ENCODE measurements around the gene CENPVL3. TPM values are rescaled to one million over a fixed set of nuclear protein-coding genes. Genes with fewer than 3 reads are reported as not detected.
A peak's percentile ranks its signal among the peaks of the same experiment; 100 is the strongest.
"Not testable (repeated sequence)": the region's sequence is repeated elsewhere in the genome, so short reads cannot be mapped to it uniquely, and the experiment has no call there.

The CENPVL3 gene
- polyA plus RNA-seq (2012; ENCODE audit: low read depth, missing spikeins), result not detected

DNA sequence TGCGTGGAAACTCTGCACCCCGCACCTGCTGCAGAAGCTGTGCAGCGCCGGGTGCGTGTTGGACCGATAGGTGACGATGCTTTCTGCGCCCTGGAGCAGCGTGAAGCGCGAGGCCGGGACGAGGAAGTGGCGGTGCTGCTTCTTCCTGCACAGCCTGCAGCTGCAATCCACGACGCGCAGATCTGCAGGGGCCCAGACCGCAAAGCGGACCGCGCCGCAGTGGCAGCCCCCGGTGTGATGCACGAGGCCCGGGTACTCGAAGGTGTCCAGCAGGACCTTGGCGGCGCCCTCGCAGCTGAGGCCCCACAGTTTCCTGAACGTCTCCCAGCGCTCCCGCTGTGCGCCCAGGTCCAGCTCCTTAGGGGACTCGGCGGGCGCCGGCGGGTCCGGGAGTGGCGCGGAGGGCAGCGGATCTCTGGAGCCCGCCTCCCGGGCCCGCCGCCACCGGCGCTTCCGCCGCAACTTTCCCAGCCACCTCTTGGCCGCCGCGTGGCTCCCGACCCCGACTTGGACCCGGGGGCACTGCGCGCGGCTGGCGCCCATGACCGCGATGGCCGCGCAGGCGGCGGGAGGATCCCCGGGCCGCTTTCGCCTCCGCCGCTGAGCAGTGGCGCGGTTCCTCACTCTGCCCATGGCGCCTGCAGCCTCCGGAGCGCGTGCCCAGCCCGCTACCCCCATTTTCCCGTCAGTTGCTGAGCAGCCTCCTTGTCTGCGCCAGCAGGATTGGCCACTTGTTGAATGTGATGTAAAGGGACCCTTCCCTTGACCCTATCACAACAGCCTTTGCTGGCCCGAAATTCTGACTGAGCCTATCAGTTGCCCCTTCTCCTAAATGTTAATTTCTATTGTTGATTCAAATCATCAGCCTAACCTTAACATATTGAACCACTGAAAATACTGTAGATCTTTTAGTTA lies at the start of gene CENPVL3:
Gene CENPVL3 (minus strand): TSS at position 672 of the 915 bp plus-strand sequence. CDS start 39 bp downstream, at position 633.
- not testable (repeated sequence) for DNase-seq (ENCODE audit: insufficient read length, low spot score); FAIRE-seq

DNA sequence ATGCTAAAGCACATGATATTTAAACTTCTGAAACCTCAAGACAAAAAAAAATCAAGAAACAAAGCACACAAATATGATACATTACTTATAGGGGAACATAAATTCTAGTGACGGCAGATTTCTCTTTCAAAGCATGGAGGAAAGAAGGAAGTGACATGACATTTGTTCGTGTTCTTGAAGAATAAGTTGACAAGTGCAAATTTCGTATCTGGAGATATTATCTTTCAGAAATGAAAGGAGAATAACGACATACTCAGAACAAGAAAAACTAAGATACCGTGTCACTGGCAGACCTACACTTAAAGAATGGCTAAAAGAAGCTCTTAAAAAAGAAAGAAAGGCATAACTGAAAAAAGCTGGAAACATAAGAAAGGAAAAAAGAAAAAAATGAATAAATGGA lies 47.3 kb upstream of the CENPVL3 start:
- DNase-seq (ENCODE audit: insufficient read length, low spot score) (no peak), FAIRE-seq (no peak)
- no peak for TF ChIP-seq PAX5 (IDR thresholded peaks at IDR 0.05; ENCODE audit: insufficient read depth, low read length, severe bottlenecking)
- no peak for TF ChIP-seq POLR2AphosphoS5 (IDR thresholded peaks at IDR 0.05; ENCODE audit: low read depth, low read length)
- no peak for TF ChIP-seq POU2F2 (IDR thresholded peaks at IDR 0.05; ENCODE audit: low read depth, low read length)
- TF ChIP-seq TAF1 (IDR thresholded peaks at IDR 0.05; ENCODE audit: low read depth, low read length), result no peak
- TF ChIP-seq SPI1 (IDR thresholded peaks at IDR 0.05; ENCODE audit: low read depth, low read length), result no peak
- no peak for TF ChIP-seq POLR2A (IDR thresholded peaks at IDR 0.05; ENCODE audit: low read depth, low read length)

DNA sequence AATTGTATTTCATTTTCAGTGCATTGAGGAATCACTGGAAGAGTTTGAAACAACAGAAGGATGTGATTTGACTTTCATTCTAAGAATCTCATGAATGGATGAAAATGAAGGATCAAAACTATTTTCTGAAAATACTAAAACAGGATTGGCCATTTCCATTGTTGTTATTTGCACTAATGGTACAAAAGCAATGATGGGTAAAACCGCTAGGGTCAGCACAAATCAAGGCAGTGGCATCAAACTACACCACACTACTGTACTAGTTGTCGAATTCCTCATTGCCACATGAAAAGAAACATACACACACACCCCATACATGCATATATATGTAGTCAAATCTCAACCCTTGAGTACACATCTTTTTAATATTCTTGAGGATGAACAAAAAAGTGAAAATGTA lies 24.7 kb upstream of the CENPVL3 start:
- DNase-seq (ENCODE audit: insufficient read length, low spot score) (no peak), FAIRE-seq (no peak)
- TF ChIP-seq POLR2AphosphoS5 (IDR thresholded peaks at IDR 0.05; ENCODE audit: low read depth, low read length) (no peak), TAF1 (IDR thresholded peaks at IDR 0.05; ENCODE audit: low read depth, low read length) (no peak), POLR2A (IDR thresholded peaks at IDR 0.05; ENCODE audit: low read depth, low read length) (no peak), PAX5 (IDR thresholded peaks at IDR 0.05; ENCODE audit: insufficient read depth, low read length, severe bottlenecking) (no peak), POU2F2 (IDR thresholded peaks at IDR 0.05; ENCODE audit: low read depth, low read length) (no peak)

- DNase-seq (ENCODE audit: insufficient read length, low spot score) (peak; percentile 16), FAIRE-seq (no peak)
- TF ChIP-seq POLR2AphosphoS5 (IDR thresholded peaks at IDR 0.05; ENCODE audit: low read depth, low read length) (no peak), POLR2A (IDR thresholded peaks at IDR 0.05; ENCODE audit: low read depth, low read length) (no peak), SPI1 (IDR thresholded peaks at IDR 0.05; ENCODE audit: low read depth, low read length) (no peak), TAF1 (IDR thresholded peaks at IDR 0.05; ENCODE audit: low read depth, low read length) (no peak), PAX5 (IDR thresholded peaks at IDR 0.05; ENCODE audit: insufficient read depth, low read length, severe bottlenecking) (no peak), POU2F2 (IDR thresholded peaks at IDR 0.05; ENCODE audit: low read depth, low read length) (no peak)
Measured at GRCh38 chrX:51641421-51642021, 22.8 kb upstream of the CENPVL3 start.

DNA sequence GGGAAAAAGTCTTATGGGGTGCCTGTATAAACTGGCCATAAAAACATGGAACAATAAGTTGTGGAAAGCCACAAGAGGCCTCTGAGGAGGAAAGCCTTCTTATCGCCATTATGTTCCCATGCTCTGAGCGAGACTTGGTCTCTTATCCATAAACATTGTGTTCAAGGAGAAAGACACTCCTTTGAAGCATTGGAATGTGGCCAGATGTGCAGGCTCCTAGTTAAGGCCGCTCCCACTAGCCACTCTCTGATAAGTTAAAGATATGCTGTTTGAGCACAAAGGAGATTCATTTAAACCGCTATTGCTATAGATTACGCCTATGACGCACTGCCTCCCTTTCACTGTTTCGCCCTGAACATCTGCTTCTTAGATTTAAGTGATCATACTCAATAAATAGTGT lies 17.8 kb upstream of the CENPVL3 start:
- FAIRE-seq; DNase-seq (ENCODE audit: insufficient read length, low spot score): not testable (repeated sequence)

GRCh38 chrX:51614353-51615012 lies 4.2 kb downstream of the CENPVL3 start:
- TF ChIP-seq POLR2AphosphoS5 (IDR thresholded peaks at IDR 0.05; ENCODE audit: low read depth, low read length) (no peak), PAX5 (IDR thresholded peaks at IDR 0.05; ENCODE audit: insufficient read depth, low read length, severe bottlenecking) (no peak), POLR2A (IDR thresholded peaks at IDR 0.05; ENCODE audit: low read depth, low read length) (no peak), SPI1 (IDR thresholded peaks at IDR 0.05; ENCODE audit: low read depth, low read length) (no peak), TAF1 (IDR thresholded peaks at IDR 0.05; ENCODE audit: low read depth, low read length) (no peak), POU2F2 (IDR thresholded peaks at IDR 0.05; ENCODE audit: low read depth, low read length) (no peak)
- FAIRE-seq (no peak), DNase-seq (ENCODE audit: insufficient read length, low spot score) (no peak)

DNA sequence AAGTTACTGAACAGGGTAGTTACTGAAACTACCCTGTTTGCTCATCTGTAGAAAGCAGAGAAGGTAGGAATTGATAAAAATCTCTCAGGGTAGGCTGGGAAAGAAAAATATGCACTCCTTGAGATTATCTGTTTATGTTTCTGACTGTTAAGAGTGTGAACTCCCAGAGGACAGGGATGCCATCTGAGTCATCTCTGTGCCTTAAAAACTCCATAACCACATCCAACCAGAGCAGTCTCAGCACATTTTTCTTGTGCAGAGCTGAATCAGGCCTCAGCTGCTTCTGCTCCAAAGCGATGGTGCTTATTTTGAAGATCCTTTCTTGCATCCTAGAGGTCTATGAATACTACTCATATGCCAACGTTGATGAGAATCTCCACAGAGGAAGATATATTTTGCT lies 9.9 kb downstream of the CENPVL3 start:
- FAIRE-seq (no peak), DNase-seq (ENCODE audit: insufficient read length, low spot score) (no peak)
- TF ChIP-seq PAX5 (IDR thresholded peaks at IDR 0.05; ENCODE audit: insufficient read depth, low read length, severe bottlenecking), result no peak
- TF ChIP-seq POU2F2 (IDR thresholded peaks at IDR 0.05; ENCODE audit: low read depth, low read length), result no peak
- TF ChIP-seq POLR2AphosphoS5 (IDR thresholded peaks at IDR 0.05; ENCODE audit: low read depth, low read length), result no peak
- TF ChIP-seq TAF1 (IDR thresholded peaks at IDR 0.05; ENCODE audit: low read depth, low read length), result no peak

DNA sequence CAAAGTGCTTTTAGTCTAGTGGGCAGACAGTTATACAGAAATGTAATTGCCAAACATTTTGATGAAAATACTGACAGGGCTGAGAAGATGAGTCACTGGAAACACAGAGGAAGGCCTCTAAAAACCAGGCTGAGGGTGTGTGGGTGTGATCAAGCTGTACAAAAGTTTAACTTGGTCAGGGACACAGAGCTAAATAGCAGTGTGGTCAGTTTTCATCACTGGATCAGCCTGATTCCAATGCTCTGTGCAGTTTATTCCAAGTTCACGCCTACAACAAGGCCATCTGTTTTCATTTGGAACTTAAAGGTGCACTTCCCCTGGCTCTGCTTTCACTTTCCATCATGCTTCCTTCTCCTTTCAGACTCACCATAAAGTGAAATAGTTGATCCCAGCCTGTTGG lies 10.6 kb downstream of the CENPVL3 start:
- no peak for DNase-seq (ENCODE audit: insufficient read length, low spot score)
- peak; percentile 56 for FAIRE-seq

DNA sequence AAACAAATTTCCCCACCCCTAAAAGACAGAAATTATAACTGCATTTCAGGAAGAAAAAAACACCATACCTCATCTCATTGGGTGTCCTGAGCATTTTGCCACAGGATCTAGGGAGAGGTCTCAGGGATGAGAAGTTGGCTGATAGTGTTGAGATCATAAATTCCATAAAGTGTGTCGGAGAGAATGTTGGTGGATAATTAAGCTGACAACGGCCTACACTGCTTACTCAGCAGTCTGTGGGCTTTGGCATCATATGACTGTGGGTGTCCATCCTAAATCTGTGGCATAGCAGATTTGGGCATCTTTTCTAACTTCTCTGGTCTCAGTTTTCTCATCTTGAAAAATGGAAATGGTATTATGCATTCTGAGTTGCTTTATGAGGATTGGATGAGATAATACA lies 12.3 kb downstream of the CENPVL3 start:
- FAIRE-seq, result no peak

More for the DNA sequence above, 10.6 kb downstream of the CENPVL3 start:
- TF ChIP-seq PAX5 (IDR thresholded peaks at IDR 0.05; ENCODE audit: insufficient read depth, low read length, severe bottlenecking) (no peak), POLR2A (IDR thresholded peaks at IDR 0.05; ENCODE audit: low read depth, low read length) (no peak), POU2F2 (IDR thresholded peaks at IDR 0.05; ENCODE audit: low read depth, low read length) (no peak), SPI1 (IDR thresholded peaks at IDR 0.05; ENCODE audit: low read depth, low read length) (no peak), POLR2AphosphoS5 (IDR thresholded peaks at IDR 0.05; ENCODE audit: low read depth, low read length) (no peak), TAF1 (IDR thresholded peaks at IDR 0.05; ENCODE audit: low read depth, low read length) (no peak)

More for the DNA sequence above, 12.3 kb downstream of the CENPVL3 start:
- no peak for DNase-seq (ENCODE audit: insufficient read length, low spot score)
- no peak for TF ChIP-seq PAX5 (IDR thresholded peaks at IDR 0.05; ENCODE audit: insufficient read depth, low read length, severe bottlenecking)
- TF ChIP-seq TAF1 (IDR thresholded peaks at IDR 0.05; ENCODE audit: low read depth, low read length), result no peak
- no peak for TF ChIP-seq POLR2AphosphoS5 (IDR thresholded peaks at IDR 0.05; ENCODE audit: low read depth, low read length)
- no peak for TF ChIP-seq POLR2A (IDR thresholded peaks at IDR 0.05; ENCODE audit: low read depth, low read length)
- no peak for TF ChIP-seq POU2F2 (IDR thresholded peaks at IDR 0.05; ENCODE audit: low read depth, low read length)
- TF ChIP-seq SPI1 (IDR thresholded peaks at IDR 0.05; ENCODE audit: low read depth, low read length), result no peak
